Stimulated activated CD4-positive, alpha-beta T cell treated with anti-CD3 and anti-CD28 coated beads, Interleukin-2, amount 100 ng/mL, for 48 hours (primary cell): ENCODE data around the gene SHC3.

Experiments
- DNase-seq, 2 donors: peaks; one replicate each; pipeline ENCODE4 v3.0.0-alpha.2; 2020

SHC3 gene

GRCh38 chr9:89048616-89049015, 130.0 kb downstream of the SHC3 start:
- no peak for DNase-seq

- no peak for DNase-seq
These were observed 131.0 kb downstream of the SHC3 start for GRCh38 chr9:89047667-89048066.

GRCh38 chr9:89046832-89047231, 131.8 kb downstream of the SHC3 start:
- DNase-seq: no peak

GRCh38 chr9:89044881-89045280, 133.7 kb downstream of the SHC3 start:
- no peak for DNase-seq

- no peak for DNase-seq
These were observed 134.5 kb downstream of the SHC3 start for GRCh38 chr9:89044104-89044503.

- DNase-seq: no peak
These were observed 135.6 kb downstream of the SHC3 start for GRCh38 chr9:89042984-89043383.

- DNase-seq: no peak
These were observed 139.0 kb downstream of the SHC3 start for GRCh38 chr9:89039664-89040063.

- no peak for DNase-seq
These were observed 139.5 kb downstream of the SHC3 start for GRCh38 chr9:89039104-89039465.

GRCh38 chr9:89038382-89039103, 140.1 kb downstream of the SHC3 start:
- DNase-seq: no peak

- no peak for DNase-seq
These were observed 140.7 kb downstream of the SHC3 start for GRCh38 chr9:89037891-89038290.

GRCh38 chr9:89037346-89037745, 141.3 kb downstream of the SHC3 start:
- DNase-seq: no peak

GRCh38 chr9:89036891-89037290, 141.7 kb downstream of the SHC3 start:
- DNase-seq: no peak

GRCh38 chr9:89036383-89036782, 142.2 kb downstream of the SHC3 start:
- DNase-seq: no peak

- no peak for DNase-seq
These were observed 146.0 kb downstream of the SHC3 start for GRCh38 chr9:89032661-89033060.

- no peak for DNase-seq
These were observed 146.4 kb downstream of the SHC3 start for GRCh38 chr9:89032173-89032572.

GRCh38 chr9:89029788-89030187, 148.8 kb downstream of the SHC3 start:
- no peak for DNase-seq

- DNase-seq: no peak
These were observed 151.7 kb downstream of the SHC3 start for GRCh38 chr9:89026876-89027275.

GRCh38 chr9:89025553-89025952, 153.1 kb downstream of the SHC3 start:
- no peak for DNase-seq

GRCh38 chr9:89024727-89025126, 153.9 kb downstream of the SHC3 start:
- DNase-seq: no peak

- DNase-seq: no peak
These were observed 154.9 kb downstream of the SHC3 start for GRCh38 chr9:89023740-89024139.

- DNase-seq: no peak
These were observed 155.7 kb downstream of the SHC3 start for GRCh38 chr9:89022902-89023301.

GRCh38 chr9:89022001-89022759, 156.4 kb downstream of the SHC3 start:
- no peak for DNase-seq

- no peak for DNase-seq
These were observed 157.3 kb downstream of the SHC3 start for GRCh38 chr9:89021154-89021803.

- DNase-seq: no peak
These were observed 157.9 kb downstream of the SHC3 start for GRCh38 chr9:89020754-89021153.
